Measurements from ENCODE around the gene TMEM37.

The TMEM37 gene

DNA sequence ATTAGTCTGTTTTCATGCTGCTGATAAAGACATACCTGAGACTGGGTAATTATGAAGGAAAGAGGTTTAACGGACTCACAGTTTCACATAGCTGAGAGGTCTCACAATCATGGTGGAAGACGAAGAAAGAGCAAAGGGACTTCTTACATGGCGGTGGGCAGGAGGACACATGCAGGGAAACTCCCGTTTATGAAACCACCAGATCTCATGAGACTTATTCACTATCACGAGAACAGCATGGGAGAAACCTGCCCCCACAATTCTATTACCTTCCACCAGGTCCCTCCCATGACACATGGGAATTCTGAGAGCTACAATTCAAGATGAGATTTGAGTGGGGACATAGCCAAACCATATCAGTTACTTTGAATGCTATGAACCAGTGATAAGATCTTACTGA, 48.5 kb downstream of the TMEM37 start:
- DNase-seq (ENCODE audit: low read depth) = no peak

DNA sequence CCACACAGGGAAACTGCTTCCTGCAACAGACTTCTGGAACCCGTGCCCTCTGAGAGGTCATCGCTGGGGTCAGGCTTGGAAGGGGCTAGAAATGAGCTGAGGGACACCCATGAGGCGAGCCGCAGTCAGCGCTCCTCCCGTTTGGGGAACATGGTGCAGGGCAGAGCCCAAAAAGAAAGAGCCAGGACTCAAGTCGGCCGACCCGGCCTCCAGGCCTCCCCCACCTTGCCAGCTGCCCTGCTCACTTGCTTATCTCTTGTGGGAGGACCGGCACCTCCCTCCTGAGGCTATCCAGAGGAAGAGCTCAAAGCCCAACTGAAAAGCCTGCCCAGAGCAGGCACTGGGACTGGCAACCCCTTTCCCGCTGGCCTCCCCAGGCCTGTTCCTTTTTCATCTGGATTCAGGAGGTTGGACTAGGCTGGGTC, 49.1 kb downstream of the TMEM37 start:
- DNase-seq (ENCODE audit: low read depth) = no peak

DNA sequence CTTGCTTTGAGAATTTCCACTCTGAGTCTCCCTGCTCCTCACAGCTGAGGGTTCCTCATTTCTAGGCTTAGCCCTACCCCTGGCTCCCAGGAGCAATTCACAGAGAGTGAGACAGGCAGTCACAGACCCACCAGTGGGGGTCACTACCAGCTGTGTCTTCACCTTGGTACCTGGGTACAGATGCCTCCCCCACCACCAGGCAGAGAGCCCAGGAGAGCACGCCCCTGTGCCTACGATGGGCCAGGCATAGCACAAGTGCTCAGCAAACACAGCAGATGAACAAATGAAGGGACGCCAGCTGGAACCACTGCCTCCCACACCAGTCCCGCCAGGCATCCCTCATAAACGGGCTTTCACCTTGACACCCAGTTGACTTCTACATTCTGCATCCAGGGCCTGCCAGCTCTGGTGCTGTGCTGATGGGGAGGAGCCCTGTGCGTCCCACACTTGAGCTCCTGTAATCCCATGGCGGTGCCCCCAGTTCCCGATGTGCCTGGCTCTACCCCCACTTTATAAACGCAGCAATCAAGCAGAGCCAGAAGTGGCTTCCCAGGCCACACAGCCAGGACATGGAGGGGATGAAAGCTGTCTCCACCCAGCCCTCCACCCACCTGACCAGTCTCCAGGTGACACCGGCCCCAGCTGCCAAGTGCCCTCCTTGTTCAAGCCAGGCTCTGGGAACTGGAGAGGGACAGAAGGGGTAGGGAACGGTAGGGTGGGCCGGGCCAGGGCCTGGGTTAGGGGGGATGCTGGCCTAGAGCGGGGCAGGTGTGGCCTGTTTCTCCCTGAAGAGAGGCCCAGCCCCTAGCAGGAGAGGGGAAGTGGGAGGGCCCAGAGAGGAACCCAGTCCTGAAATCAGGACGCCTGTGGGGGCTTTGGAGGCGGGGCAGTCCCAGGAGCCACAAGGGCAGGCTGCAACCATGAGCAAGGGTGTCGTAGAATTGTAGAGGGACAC, 50.1 kb downstream of the TMEM37 start:
- no peak for DNase-seq (ENCODE audit: low read depth)

DNA sequence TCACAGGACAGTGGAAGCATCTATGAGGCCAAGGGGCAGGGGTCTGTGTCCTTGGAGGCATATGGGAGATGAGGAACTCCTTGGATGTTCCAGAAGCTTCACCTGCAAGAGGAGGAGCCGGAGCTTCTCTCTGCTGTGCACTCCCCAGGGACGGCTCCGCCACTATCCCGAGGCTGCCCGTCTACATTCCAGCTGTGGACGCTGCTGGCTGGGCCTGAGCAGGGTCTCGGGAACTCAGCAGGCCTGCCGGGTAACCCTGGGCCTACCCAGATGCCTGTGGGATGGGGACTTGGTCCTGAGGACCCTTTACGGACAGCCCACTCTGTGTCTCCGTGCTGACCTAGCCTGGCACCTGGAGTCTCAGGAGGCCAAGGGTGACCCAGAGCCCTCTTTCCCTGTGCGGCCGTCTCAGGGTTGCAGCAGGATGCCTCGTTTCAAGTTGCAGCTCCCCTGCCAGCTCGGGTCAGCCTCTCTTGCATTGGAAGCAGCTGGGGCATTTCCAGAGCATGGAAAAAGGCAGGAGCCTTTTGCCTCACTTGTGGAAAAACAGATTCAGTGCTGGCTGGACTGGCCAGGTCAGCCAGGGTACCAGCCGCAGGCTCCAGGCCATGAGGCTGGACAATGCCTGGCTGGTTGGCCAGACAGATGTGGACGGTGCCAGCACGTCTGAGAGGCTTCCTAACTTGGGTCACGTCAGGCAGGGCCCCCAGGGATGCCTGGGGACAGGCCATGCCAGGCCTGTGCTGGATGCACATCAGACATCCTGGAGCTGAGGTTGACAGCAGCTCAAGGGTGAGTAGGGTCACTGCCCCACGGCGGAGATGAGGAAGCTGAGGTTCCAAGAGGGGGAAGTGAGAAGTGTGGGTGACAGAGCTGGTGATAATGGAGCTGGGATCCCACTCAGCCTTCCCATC, 51.1 kb downstream of the TMEM37 start:
- no peak for DNase-seq (ENCODE audit: low read depth)

DNA sequence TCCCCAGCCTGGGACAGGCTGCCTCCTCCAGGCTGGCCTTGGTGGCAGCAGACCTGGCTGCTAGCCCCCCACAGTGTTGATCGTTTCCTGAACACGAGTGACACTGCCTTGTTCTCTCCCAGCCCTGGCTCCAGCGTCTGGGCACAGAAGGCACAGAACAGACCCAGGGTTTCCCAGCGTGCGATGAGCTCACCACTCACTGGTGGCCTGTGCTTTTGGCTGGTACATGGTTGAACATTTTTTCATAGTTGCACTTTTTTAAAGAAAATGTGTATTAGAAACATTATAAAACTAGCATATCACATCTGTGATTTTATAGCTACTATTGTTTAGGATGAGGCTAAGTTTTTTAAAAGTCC, 51.7 kb downstream of the TMEM37 start:
- no peak for DNase-seq (ENCODE audit: low read depth)

DNA sequence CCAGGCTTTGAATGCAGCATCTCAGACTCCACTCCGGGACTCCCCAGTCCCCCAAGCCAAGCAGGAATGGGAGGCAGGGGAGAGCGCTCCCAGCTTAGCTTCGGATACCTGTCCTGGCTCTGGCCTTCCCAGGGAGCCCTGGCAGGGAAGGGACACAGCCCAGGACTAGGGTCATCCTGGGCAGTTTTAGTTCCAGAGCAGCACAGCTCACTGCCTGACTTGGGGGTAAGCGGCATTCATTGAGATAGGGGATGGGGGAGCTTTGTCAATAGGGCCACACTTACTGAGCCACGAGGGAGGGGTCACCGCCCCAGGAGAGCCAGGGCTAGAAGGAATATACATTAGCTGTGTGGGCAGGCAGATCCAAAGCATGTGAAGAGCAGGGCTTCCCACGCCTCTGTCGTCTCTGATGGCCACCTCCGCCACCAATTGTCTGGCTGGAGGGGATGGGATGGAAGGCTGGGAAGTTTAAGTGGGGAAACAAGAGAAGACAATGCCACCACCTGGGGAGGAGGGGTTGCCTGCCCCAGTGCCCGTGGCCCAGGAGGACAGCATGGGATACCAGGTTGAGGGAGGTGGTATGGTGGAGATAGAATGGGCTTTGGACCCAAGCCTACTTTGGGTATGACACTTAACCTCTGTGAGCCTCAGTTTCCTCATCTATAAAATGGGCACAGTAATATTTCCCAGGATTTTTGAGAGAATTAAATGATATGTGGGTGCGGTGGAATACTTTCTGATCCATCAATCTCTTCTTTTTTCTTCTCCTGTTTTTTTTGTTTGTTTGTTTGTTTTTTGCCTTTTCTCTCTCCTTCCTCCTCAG, 52.5 kb downstream of the TMEM37 start:
- DNase-seq (ENCODE audit: low read depth) = no peak

GRCh38 chr2:119484834-119485233, 53.2 kb downstream of the TMEM37 start:
- DNase-seq (ENCODE audit: low read depth) = no peak

- no peak for DNase-seq (ENCODE audit: low read depth)
These were observed 53.9 kb downstream of the TMEM37 start for GRCh38 chr2:119485336-119486110.

DNA sequence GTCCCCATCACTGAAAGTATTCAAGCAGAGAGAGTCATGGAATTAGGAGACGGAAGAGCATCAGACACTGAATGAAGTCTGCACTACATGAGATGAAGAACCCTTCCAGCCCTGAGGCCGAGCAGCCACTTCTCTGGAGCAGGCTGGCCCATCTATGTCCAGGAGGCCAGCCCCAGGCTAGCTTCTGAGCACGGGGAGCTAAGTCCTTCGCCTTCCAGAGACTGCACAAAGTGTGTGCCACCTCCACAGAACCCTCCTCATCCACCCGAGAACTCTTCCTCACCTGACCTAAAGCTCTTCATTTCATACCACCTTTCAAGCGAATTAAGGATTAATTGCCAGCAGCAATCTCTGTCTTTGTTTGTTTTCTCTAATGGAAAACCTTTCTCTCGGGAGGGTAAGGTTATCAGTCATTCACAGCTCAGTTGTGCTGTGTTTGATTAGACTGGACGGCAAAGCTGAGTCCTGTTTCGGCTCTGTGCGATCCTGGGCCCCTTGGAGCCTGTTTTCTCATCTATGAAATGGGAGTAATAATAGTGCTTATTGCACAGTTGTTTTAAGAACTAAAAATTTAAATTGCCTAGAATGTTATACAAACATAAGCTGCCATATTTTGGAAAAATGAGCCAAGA, 54.7 kb downstream of the TMEM37 start:
- DNase-seq (ENCODE audit: low read depth) = no peak

GRCh38 chr2:119486886-119487285, 55.2 kb downstream of the TMEM37 start:
- no peak for DNase-seq (ENCODE audit: low read depth)

GRCh38 chr2:119487434-119488244, 56.0 kb downstream of the TMEM37 start:
- no peak for DNase-seq (ENCODE audit: low read depth)

All from T follicular helper cell (primary cell).